AG08395 (cell line): Measurements from ENCODE around the gene EBNA1BP2.
A peak's percentile ranks its signal among the peaks of the same experiment; 100 is the strongest.
"Not testable (repeated sequence)": the region's sequence is repeated elsewhere in the genome, so short reads cannot be mapped to it uniquely, and the experiment has no call there.

Source experiments
- DNase-seq: peaks from one replicate; pipeline ENCODE4 v3.0.0; 2012; ENCODE audit warnings: mixed read lengths, low spot score

Gene EBNA1BP2, protein sequence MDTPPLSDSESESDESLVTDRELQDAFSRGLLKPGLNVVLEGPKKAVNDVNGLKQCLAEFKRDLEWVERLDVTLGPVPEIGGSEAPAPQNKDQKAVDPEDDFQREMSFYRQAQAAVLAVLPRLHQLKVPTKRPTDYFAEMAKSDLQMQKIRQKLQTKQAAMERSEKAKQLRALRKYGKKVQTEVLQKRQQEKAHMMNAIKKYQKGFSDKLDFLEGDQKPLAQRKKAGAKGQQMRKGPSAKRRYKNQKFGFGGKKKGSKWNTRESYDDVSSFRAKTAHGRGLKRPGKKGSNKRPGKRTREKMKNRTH

DNA sequence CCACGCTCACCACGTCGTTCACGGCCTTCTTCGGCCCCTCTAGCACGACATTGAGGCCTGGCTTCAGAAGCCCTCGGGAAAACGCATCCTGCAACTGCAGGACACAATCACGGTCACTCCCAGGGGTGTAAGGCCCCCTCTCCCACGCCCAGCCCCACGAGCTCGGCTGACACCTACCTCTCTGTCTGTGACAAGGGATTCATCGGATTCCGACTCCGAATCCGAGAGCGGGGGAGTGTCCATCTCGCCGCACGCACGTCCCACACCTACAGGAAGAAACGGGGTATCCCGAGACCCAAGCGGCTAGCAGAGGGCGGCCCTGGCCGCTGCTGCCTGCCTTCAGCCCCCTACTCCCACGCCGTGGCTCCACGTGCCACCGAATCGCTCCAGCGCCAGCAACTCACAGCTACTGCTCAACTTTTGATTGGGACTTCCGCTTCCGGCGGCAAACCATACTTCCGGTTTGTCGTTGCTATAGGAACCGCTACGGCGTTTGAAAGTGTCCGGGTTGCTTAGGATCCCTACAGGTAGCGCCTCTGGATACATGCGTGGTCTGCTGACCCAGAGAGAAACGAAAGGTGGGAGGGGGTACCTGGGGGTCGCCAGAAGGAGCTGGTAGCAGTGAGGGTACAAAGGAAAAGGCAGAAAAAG lies at the start of gene EBNA1BP2, which contains the start of gene CFAP57:
Gene EBNA1BP2, minus strand, starts transcription at position 415 of the 651 bp plus-strand sequence. Its CDS starts 172 bp downstream, at position 243.
Gene CFAP57, plus strand, starts transcription at position 455 of the 651 bp plus-strand sequence. CDS start 424 bp downstream, outside the sequence.
- DNase-seq, result peak; percentile 96

DNA sequence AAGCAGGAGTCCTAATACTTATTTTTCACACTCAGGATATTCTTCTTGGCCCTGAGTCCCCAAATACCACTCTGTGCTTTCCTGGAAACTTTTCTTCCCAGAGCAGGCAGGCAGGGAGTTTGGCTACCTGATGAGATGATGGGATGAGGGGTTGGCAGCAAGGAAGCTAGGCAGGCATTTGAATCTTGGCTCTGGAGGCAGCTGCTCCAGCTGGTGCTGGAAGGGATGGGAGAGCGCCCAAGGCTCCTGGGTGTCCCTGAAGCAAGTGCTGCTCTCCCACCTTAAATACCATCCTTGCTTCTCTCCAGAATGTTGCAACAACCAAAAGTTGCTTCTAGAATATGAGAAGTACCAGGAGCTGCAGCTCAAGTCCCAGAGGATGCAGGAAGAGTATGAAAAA lies 49.7 kb upstream of the EBNA1BP2 start:
- DNase-seq, result no peak

DNA sequence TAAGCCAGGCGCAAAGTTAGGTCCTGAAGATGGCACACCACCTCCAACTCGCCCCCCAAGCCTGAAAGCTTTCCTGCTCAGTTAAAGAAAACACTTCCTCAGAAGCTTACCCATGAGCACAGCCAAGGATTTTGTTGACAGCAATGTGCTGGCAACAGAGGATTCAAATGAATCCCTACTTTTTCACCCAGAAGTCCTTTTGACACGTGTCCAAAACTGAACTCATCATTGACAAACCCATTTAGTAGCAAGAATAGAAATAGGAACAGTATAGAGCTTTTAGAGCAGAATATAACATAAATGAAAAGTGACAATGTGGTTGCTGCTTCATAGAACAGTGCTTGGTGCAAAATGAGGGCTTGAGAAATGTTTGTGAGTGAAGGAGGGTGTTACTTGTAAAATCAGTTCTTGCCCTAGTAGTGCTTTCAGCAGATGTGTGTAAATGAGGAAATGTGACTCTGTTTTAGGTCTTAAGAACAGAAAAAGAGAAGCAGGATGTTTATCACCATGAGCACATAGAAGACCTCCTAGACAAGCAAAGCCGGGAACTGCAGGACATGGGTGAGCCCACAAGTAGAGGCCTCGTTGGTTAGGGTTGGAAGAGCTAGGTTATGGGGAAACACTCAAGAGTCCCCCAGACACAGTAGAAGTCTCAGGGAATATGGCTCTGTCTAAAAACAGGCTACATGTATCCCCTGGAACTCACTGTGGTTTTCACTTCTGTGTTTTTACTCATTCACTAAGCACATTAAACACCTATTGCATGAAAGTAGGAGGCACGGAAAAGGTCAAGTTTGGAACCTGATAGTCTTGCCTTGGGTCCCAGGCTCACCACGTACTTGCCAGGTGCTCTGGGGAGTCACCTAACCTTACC lies 49.1 kb upstream of the EBNA1BP2 start:
- DNase-seq, result no peak

DNA sequence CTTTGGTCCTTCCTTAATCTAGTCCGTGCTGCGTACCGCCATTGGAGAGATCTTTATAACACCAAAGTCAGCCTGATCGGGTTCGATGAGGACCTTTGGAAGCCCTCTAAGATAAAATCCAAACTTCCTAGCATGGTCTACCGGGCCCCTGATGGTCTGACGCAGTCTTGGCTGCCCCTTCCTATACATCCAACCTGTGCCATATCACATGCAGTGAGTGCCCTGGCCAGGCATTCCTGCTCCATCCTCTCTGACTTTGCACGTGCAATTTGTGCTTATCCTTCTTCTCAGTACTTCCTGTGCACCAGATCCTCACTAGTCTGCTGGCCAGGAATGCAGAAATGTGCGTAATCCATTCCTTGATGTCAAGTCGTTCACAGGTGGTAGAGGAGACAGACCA lies 45.7 kb upstream of the EBNA1BP2 start:
- DNase-seq, result no peak

DNA sequence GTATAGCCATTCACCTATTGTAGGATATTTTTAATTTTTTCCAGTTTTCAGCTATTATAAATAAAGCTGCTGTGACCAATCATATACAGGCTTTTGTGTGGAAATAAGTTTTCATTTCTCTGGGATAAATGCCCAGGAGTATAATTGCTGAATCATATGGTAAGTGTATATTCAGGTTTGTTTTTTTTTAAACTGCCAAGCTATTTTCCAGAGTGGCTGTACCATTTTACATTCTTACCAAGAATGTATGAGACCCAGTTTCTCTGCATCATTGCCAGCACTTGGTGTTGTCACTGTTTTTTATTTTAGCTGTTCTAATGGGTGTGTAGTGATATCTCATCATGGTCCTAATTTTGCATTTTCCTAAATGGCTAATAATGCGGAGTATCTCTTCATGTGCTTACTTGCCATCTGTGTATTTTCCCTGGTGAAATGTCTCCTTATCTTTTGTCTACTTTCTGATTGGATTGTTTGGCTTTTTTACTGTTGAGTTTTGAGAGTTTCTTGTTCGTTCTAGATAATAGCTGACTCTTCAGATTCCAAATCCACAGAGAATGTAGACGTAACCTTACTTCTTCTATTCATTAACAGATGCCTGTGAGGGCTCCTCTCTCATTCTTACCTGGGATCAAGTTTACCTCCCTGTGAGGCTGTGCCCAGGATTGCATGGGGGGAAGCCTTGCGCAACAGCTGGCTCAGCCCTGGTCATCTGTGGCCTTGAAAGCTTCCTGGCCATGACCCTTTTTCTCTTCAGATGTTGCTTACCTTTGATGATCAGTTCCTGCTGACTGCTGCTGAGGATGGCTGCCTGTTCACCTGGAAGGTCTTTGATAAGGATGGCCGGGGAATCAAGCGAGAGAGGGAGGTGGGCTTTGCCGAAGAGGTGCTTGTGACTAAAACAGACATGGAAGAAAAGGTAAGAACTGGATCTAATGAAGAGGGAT lies 42.7 kb upstream of the EBNA1BP2 start:
- no peak for DNase-seq

DNA sequence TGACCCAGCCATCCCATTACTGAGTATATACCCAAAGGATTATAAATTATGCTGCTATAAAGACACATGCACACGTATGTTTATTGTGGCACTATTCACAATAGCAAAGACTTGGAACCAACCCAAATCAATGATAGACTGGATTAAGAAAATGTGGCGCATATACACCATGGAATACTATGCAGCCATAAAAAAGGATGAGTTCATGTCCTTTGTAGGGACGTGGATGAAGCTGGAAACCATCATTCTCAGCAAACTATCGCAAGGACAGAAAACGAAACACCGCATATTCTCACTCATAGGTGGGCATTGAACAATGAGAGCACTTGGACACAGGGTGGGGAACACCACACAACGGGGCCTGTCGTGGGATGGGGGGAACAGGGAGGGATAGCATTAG lies 36.2 kb upstream of the EBNA1BP2 start:
- DNase-seq, result not testable (repeated sequence)

DNA sequence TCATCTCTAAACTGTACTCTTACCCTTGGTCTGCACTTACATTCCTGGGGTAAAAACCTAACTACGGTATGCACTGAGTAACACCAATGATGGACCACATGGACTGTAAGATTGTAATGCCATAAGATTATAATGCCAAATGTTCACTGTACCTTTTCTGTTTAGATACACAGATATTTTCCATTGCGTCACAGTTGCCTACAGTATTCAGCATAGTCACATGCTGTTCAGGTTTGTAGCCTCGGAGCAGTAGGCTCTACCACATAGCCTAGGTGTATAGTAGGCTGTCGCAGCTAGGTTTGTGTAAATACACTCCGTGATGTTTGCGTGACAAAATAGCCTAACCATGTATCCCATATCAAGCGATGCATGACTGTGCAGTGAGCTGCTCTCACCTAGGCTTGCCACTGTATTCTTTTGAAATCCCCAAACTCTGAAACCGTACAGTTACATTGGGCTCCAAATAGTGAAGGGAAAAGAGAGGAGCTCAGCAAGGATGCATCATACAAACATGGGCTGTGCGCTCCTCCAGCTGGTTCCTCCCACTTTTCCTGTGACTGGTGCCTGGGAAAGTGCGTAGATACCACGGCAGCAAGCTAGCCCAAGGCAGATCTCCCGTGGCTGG lies 35.3 kb upstream of the EBNA1BP2 start:
- no peak for DNase-seq

DNA sequence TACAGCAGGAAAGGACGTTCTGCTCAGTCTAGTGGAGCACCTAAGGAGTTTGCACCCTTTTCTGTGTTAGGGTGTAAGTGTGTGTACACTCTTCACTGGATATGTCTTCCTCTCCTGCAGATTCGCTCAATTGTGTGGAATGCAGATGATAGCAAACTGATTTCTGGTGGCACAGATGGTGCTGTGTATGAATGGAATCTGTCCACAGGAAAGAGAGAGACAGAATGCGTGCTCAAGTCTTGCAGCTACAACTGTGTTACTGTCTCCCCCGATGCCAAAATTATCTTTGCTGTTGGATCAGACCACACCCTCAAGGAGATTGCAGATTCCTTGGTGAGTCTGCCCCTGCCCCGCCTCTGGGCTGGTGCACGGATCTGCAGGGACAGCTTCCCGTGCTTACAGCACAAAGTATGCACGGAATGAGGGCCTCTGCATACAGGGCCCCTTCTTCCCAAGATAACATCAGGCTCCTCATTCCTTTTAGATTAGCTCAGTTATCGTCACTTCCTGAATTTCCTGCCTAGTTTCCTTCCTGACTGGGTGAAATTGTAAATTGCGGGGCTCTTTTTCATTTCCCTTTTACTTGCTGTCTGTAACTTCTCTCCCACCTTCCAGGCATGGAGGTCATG lies 34.6 kb upstream of the EBNA1BP2 start:
- peak; percentile 96 for DNase-seq

DNA sequence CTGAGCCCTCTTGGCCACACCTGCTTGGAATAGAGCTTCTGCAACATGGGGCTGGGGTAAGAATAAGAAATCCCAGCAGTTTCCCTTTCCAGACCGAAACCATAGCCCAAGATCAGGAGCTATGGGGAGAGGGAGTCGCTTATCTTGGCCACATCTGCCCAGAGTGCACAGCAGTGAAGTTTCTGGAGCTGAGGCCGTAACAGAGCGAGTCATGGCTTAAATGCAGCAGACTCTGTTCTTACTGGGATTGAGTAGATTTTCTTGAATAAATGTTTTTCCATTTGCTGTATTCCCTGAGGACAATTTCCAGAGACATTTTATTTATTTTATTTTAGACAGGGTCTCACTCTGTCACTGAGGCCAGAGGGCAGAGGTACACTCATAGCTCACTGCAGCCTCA lies 33.6 kb upstream of the EBNA1BP2 start:
- DNase-seq, result peak; percentile 38

DNA sequence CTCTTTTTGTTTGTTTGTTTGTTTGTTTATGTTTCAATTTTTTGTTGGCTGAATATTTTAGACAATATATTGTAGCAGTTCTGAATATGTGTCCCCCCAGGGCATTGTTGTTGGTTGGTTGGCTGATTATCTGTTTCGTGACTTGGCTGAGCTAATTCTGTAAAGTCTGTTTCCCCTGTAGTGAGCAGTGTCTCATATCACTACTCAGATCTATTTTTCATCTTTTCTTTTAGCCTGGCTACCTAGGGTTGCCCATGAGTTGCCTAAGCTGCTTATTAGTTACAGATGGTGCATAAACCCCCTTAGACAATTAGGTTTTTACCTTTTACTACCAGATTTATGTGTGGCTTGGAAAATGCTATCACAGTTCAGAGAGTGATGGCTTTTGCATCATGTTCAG lies 32.3 kb upstream of the EBNA1BP2 start:
- no peak for DNase-seq

DNA sequence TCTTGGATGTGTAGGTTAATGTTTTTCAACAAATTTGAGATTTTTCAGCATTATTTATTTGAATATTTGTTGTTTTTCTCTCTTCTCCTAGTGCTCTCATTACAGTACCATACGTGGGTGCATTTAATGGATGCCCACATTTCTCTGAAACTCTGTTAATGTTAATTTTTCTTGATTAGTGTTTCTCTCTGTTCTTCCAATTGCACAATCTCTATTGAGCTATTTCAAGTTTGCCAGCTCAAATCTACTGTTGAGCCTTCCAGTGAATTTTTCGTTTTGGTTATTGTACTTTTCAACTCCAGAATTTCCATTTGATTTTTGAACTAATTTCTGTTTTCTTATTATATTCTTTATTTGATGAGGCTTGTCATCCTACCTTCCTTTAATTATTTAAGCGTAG lies 31.8 kb upstream of the EBNA1BP2 start:
- DNase-seq, result no peak

DNA sequence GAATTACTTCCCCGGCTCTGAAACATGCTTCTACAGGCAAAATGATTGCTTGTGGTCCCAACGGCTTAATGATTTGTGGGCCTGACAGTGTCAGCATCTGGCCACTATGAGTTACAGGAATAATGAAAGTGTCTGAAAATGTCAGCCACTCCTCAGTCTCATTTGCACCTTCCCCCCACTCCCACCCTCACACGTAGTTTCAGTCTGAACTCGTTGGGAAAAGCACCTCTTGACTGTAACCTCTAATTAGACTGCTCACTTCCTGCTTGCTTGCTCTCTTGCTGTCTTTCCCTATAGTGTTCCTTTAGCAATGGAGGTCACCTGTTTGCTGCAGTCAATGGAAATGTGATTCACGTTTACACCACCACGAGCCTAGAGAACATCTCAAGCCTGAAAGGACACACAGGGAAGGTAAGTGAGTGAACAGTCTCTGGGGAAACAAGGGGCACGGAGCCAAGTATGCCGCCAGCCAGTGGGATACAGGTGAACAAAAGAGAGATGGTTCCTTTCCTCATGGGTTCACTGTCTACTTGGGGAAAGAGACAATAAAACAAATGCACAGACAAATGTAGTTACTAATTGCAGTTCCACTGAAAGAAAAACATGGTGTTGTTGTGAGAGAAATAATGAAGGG lies 27.1 kb upstream of the EBNA1BP2 start:
- no peak for DNase-seq

DNA sequence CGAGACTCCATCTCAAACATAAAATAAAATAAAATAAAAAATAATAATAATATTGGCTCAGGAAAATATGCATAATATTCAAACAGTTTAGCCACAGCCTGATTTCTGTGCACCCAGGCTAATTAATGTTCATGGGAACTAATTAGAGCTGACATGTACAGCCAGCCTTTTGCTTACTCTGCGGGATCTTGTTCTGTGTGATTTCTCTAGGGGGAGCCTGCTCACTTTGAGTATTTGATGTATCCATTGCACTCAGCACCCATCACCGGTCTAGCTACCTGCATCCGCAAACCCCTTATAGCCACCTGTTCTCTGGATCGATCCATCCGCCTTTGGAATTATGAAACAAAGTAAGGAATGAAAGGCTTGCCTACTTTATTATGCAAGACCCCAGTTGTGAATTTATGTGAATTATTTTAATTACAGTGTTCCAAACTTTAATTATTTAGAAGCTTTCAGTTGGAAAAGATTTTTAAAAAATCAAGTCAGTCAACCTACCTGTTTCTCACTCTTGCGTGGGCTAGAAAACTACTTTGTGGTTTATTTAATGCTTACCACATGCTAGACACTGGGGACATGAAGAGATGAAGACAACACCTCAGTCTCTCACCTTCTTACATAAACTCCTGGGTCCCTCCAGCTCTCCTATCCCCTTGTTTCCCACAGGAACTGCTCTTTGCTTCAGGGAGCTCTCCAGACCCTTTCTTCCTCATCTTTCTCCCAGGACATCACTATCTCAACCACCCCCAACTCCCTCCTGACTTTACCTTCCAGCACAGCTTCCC lies 25.4 kb upstream of the EBNA1BP2 start:
- DNase-seq, result no peak

DNA sequence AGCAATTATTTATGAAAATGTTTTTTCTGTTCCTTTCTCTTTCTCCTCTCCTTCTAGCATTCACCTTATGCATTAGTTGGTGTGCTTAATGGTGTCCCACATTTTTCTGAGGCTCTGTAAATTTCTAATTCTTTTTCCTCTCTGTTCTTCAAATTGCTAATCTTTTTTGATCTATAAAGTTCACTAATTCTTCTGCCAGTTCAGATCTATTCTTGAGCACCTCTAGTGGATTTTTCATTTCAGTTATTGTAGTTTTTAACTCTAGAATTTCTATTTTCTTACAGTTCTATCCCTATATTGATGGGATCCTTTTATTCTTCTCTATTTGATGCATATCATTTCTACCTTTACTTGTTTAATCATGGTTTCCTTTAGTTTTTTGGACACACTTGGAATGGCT lies 22.4 kb upstream of the EBNA1BP2 start:
- no peak for DNase-seq

DNA sequence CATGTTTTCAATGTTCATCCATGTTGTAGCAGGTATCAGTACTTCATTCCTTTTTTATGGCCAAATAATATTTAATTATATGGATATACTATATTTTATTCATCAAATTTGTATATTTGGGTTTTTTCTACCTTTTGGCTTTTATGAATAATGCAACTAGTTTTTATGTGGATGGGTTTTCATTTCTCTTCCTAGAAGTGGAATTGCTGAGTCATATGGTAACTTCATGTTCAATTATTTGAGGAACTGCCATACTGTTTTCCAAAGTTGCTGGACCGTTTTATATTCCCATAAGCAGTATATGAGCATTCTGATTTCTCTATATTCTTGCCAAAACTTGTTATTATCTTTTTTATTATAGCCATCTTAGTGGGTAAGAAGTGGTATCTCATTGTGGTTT lies 16.0 kb upstream of the EBNA1BP2 start:
- DNase-seq, result no peak

DNA sequence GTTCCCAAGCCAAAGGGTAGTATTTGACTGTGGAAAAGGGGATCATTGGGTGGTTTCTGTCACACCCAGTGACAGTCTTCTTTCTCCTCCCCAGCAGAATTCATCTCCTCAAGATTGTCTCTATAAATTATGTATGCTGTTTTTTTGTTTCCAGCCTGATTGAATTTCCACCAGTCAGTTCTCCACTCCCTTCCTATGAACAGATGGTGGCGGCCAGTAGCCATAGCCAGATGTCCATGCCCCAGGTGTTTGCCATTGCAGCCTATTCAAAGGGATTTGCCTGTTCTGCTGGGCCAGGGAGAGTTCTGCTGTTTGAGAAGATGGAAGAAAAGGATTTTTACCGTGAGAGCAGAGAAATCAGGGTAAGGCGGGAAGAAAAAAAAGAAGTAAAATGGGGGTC lies 12.9 kb upstream of the EBNA1BP2 start:
- DNase-seq, result no peak

DNA sequence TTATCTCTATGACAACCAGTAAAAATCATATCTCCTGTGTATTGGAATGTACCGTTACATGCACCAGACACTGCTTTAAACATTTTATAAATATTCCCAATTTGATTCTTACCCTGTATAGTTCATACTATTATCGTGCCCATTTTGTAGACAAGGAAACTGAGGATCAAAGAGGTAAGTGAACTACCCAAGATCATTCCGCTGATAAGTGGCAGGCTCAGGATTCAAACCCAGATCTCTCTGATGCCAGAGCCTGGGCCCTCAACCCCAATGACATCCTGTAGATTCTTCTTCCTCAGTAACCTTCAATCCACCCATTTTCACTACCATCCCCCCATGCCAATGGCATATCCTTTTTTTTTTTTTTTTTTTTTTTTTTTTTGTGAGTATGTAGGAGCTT lies 12.3 kb upstream of the EBNA1BP2 start:
- DNase-seq, result no peak

DNA sequence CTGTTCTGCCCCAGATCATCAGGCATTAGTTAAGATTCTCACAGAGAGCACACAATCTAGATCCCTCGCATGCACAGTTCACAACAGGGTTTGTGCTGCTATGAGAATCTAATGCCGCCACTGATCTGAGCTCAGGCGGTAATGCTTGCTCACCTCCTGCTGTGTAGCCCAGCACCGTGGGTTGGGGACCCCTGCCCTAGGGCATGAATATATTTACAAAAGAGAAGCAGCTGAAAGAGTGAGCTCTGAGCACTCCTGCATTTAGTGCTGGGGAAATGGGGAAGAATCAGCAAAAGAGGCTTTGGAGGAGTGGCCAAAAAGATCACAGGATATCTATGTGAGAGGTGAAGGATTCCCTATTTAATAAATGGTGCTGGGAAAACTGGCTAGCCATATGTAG lies 5.6 kb upstream of the EBNA1BP2 start:
- DNase-seq, result no peak

DNA sequence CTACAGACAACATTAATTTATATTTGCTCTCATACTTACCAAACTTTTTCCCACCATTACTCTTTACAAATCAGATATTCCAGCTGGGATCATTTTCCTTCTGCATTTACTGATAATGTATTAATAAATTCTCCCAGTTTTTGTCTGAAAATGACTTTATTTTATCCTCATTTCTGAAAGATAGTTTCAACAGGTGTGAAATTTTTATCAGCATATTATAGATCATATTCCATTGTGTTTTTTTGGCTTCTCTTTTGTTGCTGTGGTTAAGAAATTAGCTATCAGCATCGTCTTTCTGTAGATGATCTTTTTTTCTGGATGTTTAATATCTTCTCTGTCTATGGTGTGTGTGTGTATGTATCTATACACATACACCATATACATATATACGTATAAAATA lies 2.8 kb upstream of the EBNA1BP2 start:
- no peak for DNase-seq
